ENCODE results near the gene SASH3.

The SASH3 gene

GRCh38 chrX:129769467-129770154 is 10.1 kb upstream of the SASH3 start:
- DNase-seq (ENCODE audit: low read depth, low spot score), result no peak
- H3K4me3 ChIP-seq (ENCODE audit: insufficient read length, low read depth), result no peak overlapping the region
- H3K9me3 ChIP-seq (ENCODE audit: insufficient read depth, low read length), result no peaks in the 10 kb centered on the region
- H3K27me3 ChIP-seq (ENCODE audit: insufficient read depth, insufficient read length), result no peaks in the 10 kb centered on the region
- peaks cover 4% of the 10 kb centered on the region for H3K4me1 ChIP-seq (ENCODE audit: insufficient read depth, insufficient read length)
- H3K9ac ChIP-seq (ENCODE audit: insufficient read length, low read depth), result no peak overlapping the region
- TF ChIP-seq SUZ12 (IDR thresholded peaks at IDR 0.05; ENCODE audit: extremely low read depth, insufficient read depth, insufficient read length) (no peak), YY1 (IDR thresholded peaks at IDR 0.05; ENCODE audit: insufficient read depth, insufficient read length) (no peak), ZNF274 (IDR thresholded peaks at IDR 0.05; ENCODE audit: low read depth, low read length) (no peak)
- H3K36me3 ChIP-seq (ENCODE audit: insufficient read depth, insufficient read length, low read length), result no peaks in the 10 kb centered on the region

GRCh38 chrX:129771266-129771995 is 8.3 kb upstream of the SASH3 start:
- H3K9ac ChIP-seq (ENCODE audit: insufficient read length, low read depth), result no peak overlapping the region
- peaks cover 4% of the 10 kb centered on the region for H3K4me1 ChIP-seq (ENCODE audit: insufficient read depth, insufficient read length)
- no peak for DNase-seq (ENCODE audit: low read depth, low spot score)
- H3K36me3 ChIP-seq (ENCODE audit: insufficient read depth, insufficient read length, low read length), result no peaks in the 10 kb centered on the region
- no peaks in the 10 kb centered on the region for H3K9me3 ChIP-seq (ENCODE audit: insufficient read depth, low read length)
- no peaks in the 10 kb centered on the region for H3K27me3 ChIP-seq (ENCODE audit: insufficient read depth, insufficient read length)
- no peak for TF ChIP-seq ZNF274 (IDR thresholded peaks at IDR 0.05; ENCODE audit: low read depth, low read length)
- no peak for TF ChIP-seq YY1 (IDR thresholded peaks at IDR 0.05; ENCODE audit: insufficient read depth, insufficient read length)
- TF ChIP-seq SUZ12 (IDR thresholded peaks at IDR 0.05; ENCODE audit: extremely low read depth, insufficient read depth, insufficient read length), result no peak
- H3K4me3 ChIP-seq (ENCODE audit: insufficient read length, low read depth), result no peak overlapping the region

- TF ChIP-seq YY1 (IDR thresholded peaks at IDR 0.05; ENCODE audit: insufficient read depth, insufficient read length), result no peak
- no peak for TF ChIP-seq ZNF274 (IDR thresholded peaks at IDR 0.05; ENCODE audit: low read depth, low read length)
- TF ChIP-seq SUZ12 (IDR thresholded peaks at IDR 0.05; ENCODE audit: extremely low read depth, insufficient read depth, insufficient read length), result no peak
These were observed 6.8 kb upstream of the SASH3 start for GRCh38 chrX:129772796-129773431.

GRCh38 chrX:129773649-129774458 is 5.9 kb upstream of the SASH3 start:
- H3K36me3 ChIP-seq (ENCODE audit: insufficient read depth, insufficient read length, low read length), result no peaks in the 10 kb centered on the region
- TF ChIP-seq SUZ12 (IDR thresholded peaks at IDR 0.05; ENCODE audit: extremely low read depth, insufficient read depth, insufficient read length) (no peak), YY1 (IDR thresholded peaks at IDR 0.05; ENCODE audit: insufficient read depth, insufficient read length) (no peak), ZNF274 (IDR thresholded peaks at IDR 0.05; ENCODE audit: low read depth, low read length) (no peak)
- H3K4me3 ChIP-seq (ENCODE audit: insufficient read length, low read depth), result no peak overlapping the region
- H3K4me1 ChIP-seq (ENCODE audit: insufficient read depth, insufficient read length), result peaks cover 4% of the 10 kb centered on the region
- no peaks in the 10 kb centered on the region for H3K9me3 ChIP-seq (ENCODE audit: insufficient read depth, low read length)
- no peaks in the 10 kb centered on the region for H3K27me3 ChIP-seq (ENCODE audit: insufficient read depth, insufficient read length)
- H3K9ac ChIP-seq (ENCODE audit: insufficient read length, low read depth), result no peak overlapping the region
- no peak for DNase-seq (ENCODE audit: low read depth, low spot score)

More at GRCh38 chrX:129772796-129773431, 6.8 kb upstream of the SASH3 start:
- Histone ChIP-seq H3K9me3 (ENCODE audit: insufficient read depth, low read length) (no peaks in the 10 kb centered on the region), H3K36me3 (ENCODE audit: insufficient read depth, insufficient read length, low read length) (no peaks in the 10 kb centered on the region), H3K27me3 (ENCODE audit: insufficient read depth, insufficient read length) (no peaks in the 10 kb centered on the region), H3K4me3 (ENCODE audit: insufficient read length, low read depth) (no peak overlapping the region), H3K4me1 (ENCODE audit: insufficient read depth, insufficient read length) (peaks cover 4% of the 10 kb centered on the region), H3K9ac (ENCODE audit: insufficient read length, low read depth) (no peak overlapping the region)
- DNase-seq (ENCODE audit: low read depth, low spot score), result no peak

- Histone ChIP-seq H3K4me3 (ENCODE audit: insufficient read length, low read depth) (no peak overlapping the region), H3K9me3 (ENCODE audit: insufficient read depth, low read length) (no peaks in the 10 kb centered on the region), H3K36me3 (ENCODE audit: insufficient read depth, insufficient read length, low read length) (no peaks in the 10 kb centered on the region), H3K9ac (ENCODE audit: insufficient read length, low read depth) (no peak overlapping the region), H3K4me1 (ENCODE audit: insufficient read depth, insufficient read length) (no peaks in the 10 kb centered on the region), H3K27me3 (ENCODE audit: insufficient read depth, insufficient read length) (no peaks in the 10 kb centered on the region)
- TF ChIP-seq SUZ12 (IDR thresholded peaks at IDR 0.05; ENCODE audit: extremely low read depth, insufficient read depth, insufficient read length) (no peak), YY1 (IDR thresholded peaks at IDR 0.05; ENCODE audit: insufficient read depth, insufficient read length) (no peak), ZNF274 (IDR thresholded peaks at IDR 0.05; ENCODE audit: low read depth, low read length) (no peak)
- no peak for DNase-seq (ENCODE audit: low read depth, low spot score)
These were observed 2.3 kb upstream of the SASH3 start for GRCh38 chrX:129777218-129778030.

- Histone ChIP-seq H3K4me3 (ENCODE audit: insufficient read length, low read depth) (no peak overlapping the region), H3K27me3 (ENCODE audit: insufficient read depth, insufficient read length) (no peaks in the 10 kb centered on the region), H3K4me1 (ENCODE audit: insufficient read depth, insufficient read length) (no peaks in the 10 kb centered on the region), H3K9me3 (ENCODE audit: insufficient read depth, low read length) (no peaks in the 10 kb centered on the region), H3K36me3 (ENCODE audit: insufficient read depth, insufficient read length, low read length) (no peaks in the 10 kb centered on the region), H3K9ac (ENCODE audit: insufficient read length, low read depth) (no peak overlapping the region)
- TF ChIP-seq YY1 (IDR thresholded peaks at IDR 0.05; ENCODE audit: insufficient read depth, insufficient read length), result no peak
- TF ChIP-seq ZNF274 (IDR thresholded peaks at IDR 0.05; ENCODE audit: low read depth, low read length), result no peak
- TF ChIP-seq SUZ12 (IDR thresholded peaks at IDR 0.05; ENCODE audit: extremely low read depth, insufficient read depth, insufficient read length), result no peak
- DNase-seq (ENCODE audit: low read depth, low spot score), result no peak
These were observed 570 bp upstream of the SASH3 start for GRCh38 chrX:129779086-129779672.

Measured in NT2/D1 (cell line).